Ascending aorta (tissue), 2 donors: ENCODE measurements around the gene NPW. TPM values are rescaled to one million over a fixed set of nuclear protein-coding genes. Genes with fewer than 3 reads are reported as not detected.

Experiments
- DNase-seq, 2 donors: peaks; one replicate each; pipeline ENCODE4 v3.0.0-alpha.2; 2019; ENCODE audit warnings: low spot score in 2 of 2
- H3K27ac ChIP-seq, 2 donors: fragments of 200-600 bp; sonication (generic); one replicate each; pipeline ENCODE4 v1.5.1; 2016 to 2017; ENCODE audit warnings: mild to moderate bottlenecking in 1 of 2
- H3K27me3 ChIP-seq: fragments of 200-600 bp; sonication (generic); one replicate; pipeline ENCODE4 v1.5.1; 2017
- H3K36me3 ChIP-seq, 2 donors: fragments of 200-600 bp; sonication (generic); one replicate each; pipeline ENCODE4 v1.5.1; 2016
- H3K4me1 ChIP-seq, 2 donors: fragments of 200-600 bp; sonication (generic); one replicate each; pipeline ENCODE4 v1.5.1; 2016 to 2017; ENCODE audit warnings: mild to moderate bottlenecking in 1 of 2
- H3K4me3 ChIP-seq, 2 donors: fragments of 200-600 bp; sonication (generic); one replicate each; pipeline ENCODE4 v1.5.1; 2016 to 2017; ENCODE audit warnings: mild to moderate bottlenecking in 1 of 2
- H3K9me3 ChIP-seq, 2 donors: fragments of 200-600 bp; sonication (generic); one replicate each; pipeline ENCODE4 v1.5.1; 2016
- CTCF ChIP-seq, 3 experiments: fragments of 200-600 bp in 2 of 3; fragments of 450-650 bp in 1 of 3; sonication (generic) in 2 of 3; IDR thresholded peaks; one replicate each; pipeline ENCODE4 v1.5.1; 2016 to 2019; ENCODE audit warnings: antibody characterized with exemption in 3 of 3, mild to moderate bottlenecking in 1 of 3, moderate library complexity in 1 of 3
- intact Hi-C: fragments of 100-400 bp; cut with DNase I; formaldehyde crosslinking; loops from one replicate; pipeline ENCODE4 v1.15.1; 2023
- total RNA-seq: library from RNA; depleted of rRNA; stranded (reverse); fragments of >200 nt; gene quantifications from one replicate; pipeline ENCODE4 v1.1.0, GENCODE V29; 2016

NPW gene
- total RNA-seq, 1 donor from 2014 or later, result not detected

DNA sequence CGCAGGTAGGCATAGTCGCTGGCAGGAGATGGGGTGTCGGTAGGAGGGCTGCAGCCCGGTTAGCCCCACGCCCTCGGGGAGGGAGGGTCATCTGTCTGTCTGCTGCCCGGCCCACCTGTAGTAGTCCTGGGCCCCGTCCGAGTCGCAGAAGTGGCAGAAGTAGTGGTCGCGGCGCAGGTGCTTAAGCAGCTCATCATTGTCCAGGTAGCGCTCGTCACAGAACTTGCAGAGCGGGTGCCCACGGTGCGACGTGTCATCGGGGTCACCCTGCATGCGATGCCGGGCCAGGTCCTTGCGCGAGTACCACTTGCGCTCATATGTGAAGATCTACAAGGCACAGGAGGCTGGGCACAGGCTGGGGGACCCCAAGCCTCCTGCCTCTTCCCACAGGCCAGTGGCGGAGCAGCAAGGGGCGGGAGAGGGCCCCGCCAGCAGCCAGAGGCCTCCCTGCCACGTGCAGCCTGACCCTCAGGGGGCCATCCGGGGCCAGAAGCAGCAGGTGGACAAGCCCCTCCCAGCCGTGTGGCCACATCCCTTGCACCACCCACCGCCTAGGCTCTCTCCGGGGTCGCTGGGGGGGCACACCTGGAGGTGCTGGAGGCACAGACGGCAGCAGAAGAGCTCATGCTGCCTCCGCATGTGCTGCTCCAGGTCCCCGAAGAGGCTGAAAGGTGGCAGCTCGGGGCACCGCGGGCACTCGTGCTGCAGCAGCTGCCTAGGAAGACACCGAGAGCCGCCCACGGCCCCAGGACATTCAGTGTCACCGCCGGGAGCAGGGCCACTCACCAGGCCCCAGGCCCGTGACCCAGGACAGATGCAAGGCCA, 17.0 kb upstream of the NPW start:
- no peak for DNase-seq
- no peaks in the 10 kb centered on the region for H3K27me3 ChIP-seq
- intact Hi-C loops, result no loop called here
- no peak for TF ChIP-seq CTCF (IDR thresholded peaks at IDR 0.05)
- H3K4me1 ChIP-seq, result peaks cover 10 to 16% of the 10 kb centered on the region in 2 donors
- H3K9me3 ChIP-seq, result no peaks in the 10 kb centered on the region
- H3K27ac ChIP-seq, result no peak overlapping the region
- H3K36me3 ChIP-seq, result peaks cover 55 to 58% of the 10 kb centered on the region in 2 donors
- H3K4me3 ChIP-seq, result no peak overlapping the region

DNA sequence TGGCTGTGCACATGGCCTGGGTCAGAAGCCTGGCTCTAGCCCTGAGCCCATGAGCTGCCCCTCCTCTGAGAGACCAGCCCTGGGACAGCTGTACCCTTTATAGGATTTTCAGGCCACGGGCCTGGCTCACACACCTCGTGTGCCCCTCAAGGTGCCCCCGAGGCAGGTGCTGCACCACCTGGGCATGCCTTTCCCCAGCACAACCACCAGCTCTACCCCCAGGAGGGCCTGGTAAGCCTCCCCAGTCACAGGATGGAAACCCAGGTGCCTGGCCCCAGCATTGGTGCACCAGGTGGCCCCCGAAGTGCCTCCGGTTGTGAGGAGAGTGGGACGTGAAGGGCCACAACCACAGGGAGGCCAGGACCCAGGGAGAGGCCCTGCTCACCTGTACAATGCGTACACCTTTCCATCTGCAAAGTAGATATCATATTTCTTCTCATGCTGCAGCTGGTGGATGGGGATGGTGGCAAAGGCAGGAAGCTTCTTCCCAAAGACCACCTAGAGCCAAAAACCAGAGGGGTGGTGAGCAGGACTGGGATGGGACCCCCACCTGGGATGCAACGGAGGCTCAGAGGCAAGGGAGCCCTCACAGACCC, 16.3 kb upstream of the NPW start:
- Histone ChIP-seq H3K27me3 (no peaks in the 10 kb centered on the region), H3K4me3 (no peak overlapping the region), H3K27ac (no peak overlapping the region), H3K9me3 (no peaks in the 10 kb centered on the region), H3K36me3 (peaks cover 48 to 51% of the 10 kb centered on the region in 2 donors), H3K4me1 (peaks cover 13 to 23% of the 10 kb centered on the region in 2 donors)
- TF ChIP-seq CTCF (IDR thresholded peaks at IDR 0.05), result no peak
- no peak for DNase-seq
- intact Hi-C loops, result no loop called here

- Histone ChIP-seq H3K36me3 (peaks cover 41 to 44% of the 10 kb centered on the region in 2 donors), H3K4me3 (peak overlapping the region in 1 of 2 donors; percentile 25), H3K9me3 (no peaks in the 10 kb centered on the region), H3K27ac (no peak overlapping the region), H3K27me3 (no peaks in the 10 kb centered on the region), H3K4me1 (peaks cover 17 to 28% of the 10 kb centered on the region in 2 donors)
- peak in 1 of 2 donors; percentile 85 for DNase-seq
- intact Hi-C loops, result no loop called here
- TF ChIP-seq CTCF (IDR thresholded peaks at IDR 0.05), result peak; percentile 70 to 83 (median 81)
Measured at GRCh38 chr16:2003827-2004641, 15.6 kb upstream of the NPW start.

- no peak for DNase-seq
- H3K9me3 ChIP-seq, result no peaks in the 10 kb centered on the region
- no peaks in the 10 kb centered on the region for H3K27me3 ChIP-seq
- no peak overlapping the region for H3K4me3 ChIP-seq
- peaks cover 32 to 35% of the 10 kb centered on the region in 2 donors for H3K36me3 ChIP-seq
- intact Hi-C loops, result no loop called here
- H3K4me1 ChIP-seq, result peaks cover 17 to 28% of the 10 kb centered on the region in 2 donors
- no peak overlapping the region for H3K27ac ChIP-seq
- no peak for TF ChIP-seq CTCF (IDR thresholded peaks at IDR 0.05)
Measured at GRCh38 chr16:2004795-2005517, 14.6 kb upstream of the NPW start.

GRCh38 chr16:2005646-2006045, 13.9 kb upstream of the NPW start:
- H3K4me1 ChIP-seq, result peaks cover 23 to 34% of the 10 kb centered on the region in 2 donors
- intact Hi-C loops, result no loop called here

More at GRCh38 chr16:2005646-2006045, 13.9 kb upstream of the NPW start:
- Histone ChIP-seq H3K4me3 (no peak overlapping the region), H3K27ac (no peak overlapping the region), H3K9me3 (no peaks in the 10 kb centered on the region), H3K36me3 (peaks cover 27 to 28% of the 10 kb centered on the region in 2 donors), H3K27me3 (no peaks in the 10 kb centered on the region)
- no peak for TF ChIP-seq CTCF (IDR thresholded peaks at IDR 0.05)
- no peak for DNase-seq
